ENCODE measurements around the gene CBLL1.
A peak's percentile ranks its signal among the peaks of the same experiment; 100 is the strongest.

Gene CBLL1

DNA sequence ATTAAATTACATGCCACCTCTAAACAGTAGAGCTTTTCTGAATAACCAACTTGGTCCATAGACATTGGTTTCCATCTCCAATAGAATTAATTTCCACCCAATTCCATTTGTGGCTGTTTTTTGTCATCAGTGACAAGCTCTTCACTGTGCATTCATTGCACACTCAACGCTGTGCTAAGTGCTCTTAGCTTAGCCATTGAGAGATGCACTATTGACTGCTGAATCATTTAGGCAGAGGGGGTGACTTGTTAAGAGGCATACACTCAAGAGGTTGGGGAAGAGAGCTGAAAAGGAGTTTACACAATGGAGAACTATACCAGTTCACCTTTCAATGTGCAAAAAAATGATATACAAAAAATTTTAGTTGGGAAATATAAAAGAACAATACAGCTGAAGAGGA is 31.9 kb upstream of the CBLL1 start:
- no peaks in the 10 kb centered on the region for H3K36me3 ChIP-seq (ENCODE audit: insufficient read depth, low read length)
- H3K4me1 ChIP-seq (ENCODE audit: insufficient read depth, low read length): no peaks in the 10 kb centered on the region
- no peaks in the 10 kb centered on the region for H3K27me3 ChIP-seq (ENCODE audit: insufficient read depth, low read length)
- H3K27ac ChIP-seq (ENCODE audit: low read depth, low read length): no peak overlapping the region
- H3K9ac ChIP-seq (ENCODE audit: low read depth, low read length): no peak overlapping the region
- 95% methylated on average over 1 of the region's 1 CpG for WGBS
- no peaks in the 10 kb centered on the region for H3K9me3 ChIP-seq (ENCODE audit: insufficient read depth, low read depth, low read length)
- H3K4me3 ChIP-seq (ENCODE audit: low read length): no peak overlapping the region

DNA sequence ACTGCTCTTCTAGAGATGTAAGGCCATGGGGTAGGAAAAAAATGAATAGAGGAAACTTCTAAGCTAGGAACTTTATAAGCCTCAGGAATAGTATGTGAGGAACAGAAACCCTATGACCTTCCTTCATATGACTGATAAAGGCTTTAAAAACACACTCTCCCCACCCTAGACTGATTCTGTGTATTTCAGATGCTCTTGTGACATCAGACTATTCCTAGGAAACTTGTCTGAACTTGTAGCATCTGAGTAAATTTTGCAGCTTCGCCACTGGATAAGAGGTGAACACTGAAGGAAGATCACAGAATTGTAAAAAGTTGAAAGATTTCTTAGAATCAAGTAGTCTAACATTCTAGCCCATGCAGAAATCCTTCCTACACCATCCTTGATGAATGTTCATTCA is 31.0 kb upstream of the CBLL1 start:
- H3K4me3 ChIP-seq (ENCODE audit: low read length): no peak overlapping the region
- no peak overlapping the region for H3K27ac ChIP-seq (ENCODE audit: low read depth, low read length)
- 90% methylated on average over 1 of the region's 1 CpG for WGBS
- no peak overlapping the region for H3K9ac ChIP-seq (ENCODE audit: low read depth, low read length)
- no peaks in the 10 kb centered on the region for H3K9me3 ChIP-seq (ENCODE audit: insufficient read depth, low read depth, low read length)
- H3K36me3 ChIP-seq (ENCODE audit: insufficient read depth, low read length): no peaks in the 10 kb centered on the region
- H3K27me3 ChIP-seq (ENCODE audit: insufficient read depth, low read length): no peaks in the 10 kb centered on the region
- no peaks in the 10 kb centered on the region for H3K4me1 ChIP-seq (ENCODE audit: insufficient read depth, low read length)

DNA sequence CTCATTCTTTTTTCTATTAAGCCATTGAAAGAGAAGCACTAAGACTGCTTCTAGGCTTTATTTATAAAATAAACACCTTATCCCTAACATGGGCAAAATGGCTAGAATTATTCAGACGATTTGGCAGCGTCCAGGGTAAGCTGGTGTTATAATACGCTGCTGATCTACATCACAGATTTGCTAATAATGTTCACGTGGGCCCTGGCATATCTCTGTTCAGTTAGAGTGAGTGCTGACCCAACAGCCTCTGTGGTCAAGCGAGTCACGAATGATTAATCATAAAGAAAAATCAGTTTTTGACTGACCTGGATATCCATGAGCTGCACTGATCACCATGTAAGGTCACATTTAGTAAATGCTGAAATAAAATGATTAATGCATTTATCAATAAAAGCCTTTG is 28.4 kb upstream of the CBLL1 start:
- H3K27ac ChIP-seq (ENCODE audit: low read depth, low read length): no peak overlapping the region
- no peaks in the 10 kb centered on the region for H3K27me3 ChIP-seq (ENCODE audit: insufficient read depth, low read length)
- H3K9ac ChIP-seq (ENCODE audit: low read depth, low read length): no peak overlapping the region
- no peaks in the 10 kb centered on the region for H3K36me3 ChIP-seq (ENCODE audit: insufficient read depth, low read length)
- no peaks in the 10 kb centered on the region for H3K9me3 ChIP-seq (ENCODE audit: insufficient read depth, low read depth, low read length)
- H3K4me3 ChIP-seq (ENCODE audit: low read length): no peak overlapping the region
- no peaks in the 10 kb centered on the region for H3K4me1 ChIP-seq (ENCODE audit: insufficient read depth, low read length)
- 93% methylated on average over 6 of the region's 6 CpGs for WGBS

DNA sequence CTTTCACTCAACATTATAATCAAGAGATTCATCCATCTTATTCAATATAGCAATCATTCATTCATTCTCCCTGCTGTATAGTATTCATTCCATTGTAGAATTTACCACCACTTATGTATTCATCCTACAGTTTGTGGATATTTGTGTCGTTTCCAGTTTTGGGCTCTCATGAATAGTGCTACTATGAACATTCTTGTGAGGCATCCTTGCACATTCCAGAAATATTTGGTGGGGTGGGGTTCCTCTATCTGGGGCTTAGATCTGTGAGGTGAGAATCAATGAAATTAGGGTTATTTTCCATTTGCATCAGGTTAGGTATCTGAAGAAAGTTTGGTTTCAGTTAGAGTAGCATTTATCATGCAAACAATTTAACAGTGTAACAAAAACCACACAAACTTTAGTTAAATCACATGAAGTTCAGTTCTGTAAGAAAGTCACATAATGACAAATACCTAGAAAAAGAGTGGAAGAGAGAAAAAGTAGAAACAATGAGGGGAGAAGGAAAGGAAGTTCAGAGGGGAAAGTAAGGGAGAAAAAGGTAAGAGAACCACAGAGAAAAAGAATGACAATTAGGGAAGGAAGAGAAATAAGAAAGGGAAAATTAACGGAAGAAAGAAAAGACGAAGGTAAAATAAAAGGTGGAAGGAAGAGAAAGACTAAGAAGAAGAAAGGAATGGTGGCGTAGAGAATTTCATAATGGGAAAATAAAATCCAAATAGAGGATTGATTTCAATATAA is 25.3 kb upstream of the CBLL1 start:
- 94% methylated on average over 4 of the region's 4 CpGs for WGBS
- Histone ChIP-seq H3K4me3 (ENCODE audit: low read length) (no peak overlapping the region), H3K9ac (ENCODE audit: low read depth, low read length) (no peak overlapping the region), H3K4me1 (ENCODE audit: insufficient read depth, low read length) (no peaks in the 10 kb centered on the region), H3K27me3 (ENCODE audit: insufficient read depth, low read length) (no peaks in the 10 kb centered on the region), H3K9me3 (ENCODE audit: insufficient read depth, low read depth, low read length) (no peaks in the 10 kb centered on the region), H3K27ac (ENCODE audit: low read depth, low read length) (no peak overlapping the region), H3K36me3 (ENCODE audit: insufficient read depth, low read length) (no peaks in the 10 kb centered on the region)

DNA sequence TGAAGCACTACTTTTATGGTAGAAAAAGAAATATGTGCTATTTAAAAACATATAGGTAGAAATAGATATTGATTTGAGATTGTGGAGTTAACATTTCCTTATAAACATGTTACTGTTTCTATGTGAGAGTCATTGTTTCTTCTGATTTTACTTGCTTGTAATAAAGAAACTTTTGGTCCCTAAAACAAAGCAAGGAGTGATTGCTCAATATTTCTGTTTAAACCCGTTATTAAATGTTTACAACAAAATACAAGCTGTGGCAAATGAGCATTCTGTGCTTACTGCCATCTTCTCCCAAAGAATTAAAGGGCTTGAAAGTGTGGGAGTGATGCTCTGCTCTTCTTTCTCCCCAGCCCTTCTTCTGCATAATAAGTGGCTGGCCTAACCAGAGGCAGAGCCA is 22.7 kb upstream of the CBLL1 start:
- no peaks in the 10 kb centered on the region for H3K36me3 ChIP-seq (ENCODE audit: insufficient read depth, low read length)
- WGBS: no CpG with 5 or more reads among the region's 1 CpG
- H3K4me1 ChIP-seq (ENCODE audit: insufficient read depth, low read length): no peaks in the 10 kb centered on the region
- H3K27ac ChIP-seq (ENCODE audit: low read depth, low read length): no peak overlapping the region
- H3K9me3 ChIP-seq (ENCODE audit: insufficient read depth, low read depth, low read length): no peaks in the 10 kb centered on the region
- no peak overlapping the region for H3K4me3 ChIP-seq (ENCODE audit: low read length)
- H3K27me3 ChIP-seq (ENCODE audit: insufficient read depth, low read length): no peaks in the 10 kb centered on the region
- H3K9ac ChIP-seq (ENCODE audit: low read depth, low read length): no peak overlapping the region

DNA sequence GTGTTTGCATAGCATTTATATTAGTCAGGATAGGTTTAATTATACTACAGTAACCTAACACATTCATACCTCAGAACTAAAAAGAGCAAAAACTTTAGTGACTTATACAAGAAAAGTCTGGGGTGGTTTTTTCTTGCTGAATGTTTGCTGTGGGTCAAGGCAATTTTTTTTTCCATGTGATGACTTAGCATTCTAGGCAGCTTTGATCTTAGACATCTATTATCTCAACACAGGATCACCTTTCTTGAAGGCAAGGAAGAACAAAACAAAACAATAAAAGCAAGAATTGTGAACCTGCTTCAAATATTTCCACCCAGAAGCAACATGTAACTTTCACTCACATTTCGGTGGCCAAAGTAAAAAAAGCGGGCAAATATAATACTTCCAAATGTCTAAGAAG is 20.7 kb upstream of the CBLL1 start:
- Histone ChIP-seq H3K9ac (ENCODE audit: low read depth, low read length) (no peak overlapping the region), H3K4me1 (ENCODE audit: insufficient read depth, low read length) (no peaks in the 10 kb centered on the region), H3K36me3 (ENCODE audit: insufficient read depth, low read length) (no peaks in the 10 kb centered on the region), H3K9me3 (ENCODE audit: insufficient read depth, low read depth, low read length) (no peaks in the 10 kb centered on the region), H3K4me3 (ENCODE audit: low read length) (no peak overlapping the region), H3K27ac (ENCODE audit: low read depth, low read length) (no peak overlapping the region), H3K27me3 (ENCODE audit: insufficient read depth, low read length) (no peaks in the 10 kb centered on the region)
- WGBS: 93% methylated on average over 2 of the region's 2 CpGs

DNA sequence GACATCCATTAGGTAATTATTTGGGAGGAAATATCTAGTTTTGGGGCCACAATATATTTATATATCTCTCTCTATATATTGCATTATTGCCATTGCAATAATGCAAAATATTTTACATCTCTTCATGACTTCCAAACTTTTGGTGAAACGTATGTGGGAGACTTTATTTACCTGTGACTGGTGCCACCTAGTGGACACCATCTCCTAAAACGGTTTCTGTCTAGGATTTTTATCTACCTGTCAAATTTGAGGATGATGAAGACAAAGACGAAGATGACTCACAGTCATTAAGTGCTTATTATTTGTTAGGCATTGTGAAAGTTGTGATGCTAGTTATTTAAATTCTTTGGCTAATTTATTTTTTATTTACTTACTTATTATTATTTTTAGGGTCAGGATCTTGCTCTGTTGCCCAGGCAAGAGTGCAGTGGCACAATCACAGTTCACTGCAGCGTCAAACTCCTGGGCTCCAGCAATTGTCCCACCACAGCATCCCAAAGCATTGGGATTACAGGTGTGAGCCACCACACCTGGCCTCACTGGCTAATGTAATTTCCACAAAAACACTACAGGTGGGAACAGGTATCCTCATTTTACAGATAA is 18.7 kb upstream of the CBLL1 start:
- no peaks in the 10 kb centered on the region for H3K27me3 ChIP-seq (ENCODE audit: insufficient read depth, low read length)
- H3K27ac ChIP-seq (ENCODE audit: low read depth, low read length): no peak overlapping the region
- H3K9ac ChIP-seq (ENCODE audit: low read depth, low read length): no peak overlapping the region
- 42% methylated on average over 4 of the region's 4 CpGs for WGBS
- H3K9me3 ChIP-seq (ENCODE audit: insufficient read depth, low read depth, low read length): no peaks in the 10 kb centered on the region
- H3K4me3 ChIP-seq (ENCODE audit: low read length): no peak overlapping the region
- no peaks in the 10 kb centered on the region for H3K4me1 ChIP-seq (ENCODE audit: insufficient read depth, low read length)
- H3K36me3 ChIP-seq (ENCODE audit: insufficient read depth, low read length): no peaks in the 10 kb centered on the region

DNA sequence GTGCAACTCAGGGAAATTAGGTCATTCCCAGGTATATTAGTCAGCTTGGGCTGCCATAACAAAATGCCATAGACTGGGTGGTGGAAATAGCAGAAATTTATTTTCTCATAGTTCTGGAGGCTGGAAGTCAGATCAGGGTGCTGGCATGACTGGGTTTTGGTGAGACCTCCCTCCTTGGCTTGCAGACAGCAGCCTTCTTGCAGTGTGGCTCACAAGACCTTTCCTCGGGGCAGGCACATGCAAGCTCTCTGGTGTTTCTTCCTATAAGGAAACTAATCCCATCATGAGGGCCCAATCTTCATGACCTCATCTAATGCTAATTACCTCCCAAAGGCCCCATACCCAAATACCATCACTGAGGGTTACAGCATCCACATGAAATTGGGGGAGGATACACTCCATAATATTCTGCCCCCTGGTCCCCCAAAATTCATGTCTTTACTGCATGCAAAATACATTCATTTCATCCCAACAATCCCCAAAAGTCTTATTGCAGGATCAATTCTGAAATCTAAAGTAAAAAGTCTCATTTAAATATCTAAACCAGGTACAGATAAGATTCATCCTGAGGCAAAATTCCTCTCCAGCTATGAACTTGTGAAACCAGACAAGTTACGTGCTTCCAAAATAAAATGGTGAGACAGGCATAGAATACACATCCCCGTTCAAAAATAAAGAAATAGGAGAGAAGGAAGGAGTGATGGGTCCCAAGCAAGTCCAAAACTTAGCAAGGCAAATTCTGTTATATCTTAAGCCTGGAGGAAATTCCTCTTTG is 17.4 kb upstream of the CBLL1 start:
- Histone ChIP-seq H3K27ac (ENCODE audit: low read depth, low read length) (no peak overlapping the region), H3K36me3 (ENCODE audit: insufficient read depth, low read length) (no peaks in the 10 kb centered on the region), H3K9ac (ENCODE audit: low read depth, low read length) (no peak overlapping the region), H3K4me3 (ENCODE audit: low read length) (no peak overlapping the region), H3K27me3 (ENCODE audit: insufficient read depth, low read length) (no peaks in the 10 kb centered on the region), H3K4me1 (ENCODE audit: insufficient read depth, low read length) (no peaks in the 10 kb centered on the region), H3K9me3 (ENCODE audit: insufficient read depth, low read depth, low read length) (no peaks in the 10 kb centered on the region)
- 93% methylated on average over 3 of the region's 3 CpGs for WGBS

DNA sequence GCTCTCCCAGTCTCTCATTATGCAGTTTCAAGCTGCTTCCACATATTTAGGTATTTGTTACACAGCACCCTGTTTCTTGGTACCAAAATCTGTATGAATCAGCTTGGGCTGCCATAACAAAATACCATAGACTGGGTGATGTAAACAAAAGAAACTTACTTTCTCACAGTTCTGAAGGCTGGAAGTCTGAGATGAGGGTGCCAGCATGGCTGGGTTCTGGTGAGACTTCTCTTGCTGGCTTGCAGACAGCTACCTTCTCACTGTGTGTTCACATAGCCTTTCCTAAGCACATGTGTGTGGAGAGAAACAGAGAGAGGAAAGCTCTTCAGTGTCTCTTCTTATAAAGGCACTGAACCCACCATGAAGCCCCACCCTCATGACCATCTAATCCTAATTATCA is 15.7 kb upstream of the CBLL1 start:
- H3K9me3 ChIP-seq (ENCODE audit: insufficient read depth, low read depth, low read length): no peaks in the 10 kb centered on the region
- no peaks in the 10 kb centered on the region for H3K36me3 ChIP-seq (ENCODE audit: insufficient read depth, low read length)
- no peak overlapping the region for H3K9ac ChIP-seq (ENCODE audit: low read depth, low read length)
- no peaks in the 10 kb centered on the region for H3K27me3 ChIP-seq (ENCODE audit: insufficient read depth, low read length)
- no peak overlapping the region for H3K27ac ChIP-seq (ENCODE audit: low read depth, low read length)
- no peaks in the 10 kb centered on the region for H3K4me1 ChIP-seq (ENCODE audit: insufficient read depth, low read length)
- no peak overlapping the region for H3K4me3 ChIP-seq (ENCODE audit: low read length)

DNA sequence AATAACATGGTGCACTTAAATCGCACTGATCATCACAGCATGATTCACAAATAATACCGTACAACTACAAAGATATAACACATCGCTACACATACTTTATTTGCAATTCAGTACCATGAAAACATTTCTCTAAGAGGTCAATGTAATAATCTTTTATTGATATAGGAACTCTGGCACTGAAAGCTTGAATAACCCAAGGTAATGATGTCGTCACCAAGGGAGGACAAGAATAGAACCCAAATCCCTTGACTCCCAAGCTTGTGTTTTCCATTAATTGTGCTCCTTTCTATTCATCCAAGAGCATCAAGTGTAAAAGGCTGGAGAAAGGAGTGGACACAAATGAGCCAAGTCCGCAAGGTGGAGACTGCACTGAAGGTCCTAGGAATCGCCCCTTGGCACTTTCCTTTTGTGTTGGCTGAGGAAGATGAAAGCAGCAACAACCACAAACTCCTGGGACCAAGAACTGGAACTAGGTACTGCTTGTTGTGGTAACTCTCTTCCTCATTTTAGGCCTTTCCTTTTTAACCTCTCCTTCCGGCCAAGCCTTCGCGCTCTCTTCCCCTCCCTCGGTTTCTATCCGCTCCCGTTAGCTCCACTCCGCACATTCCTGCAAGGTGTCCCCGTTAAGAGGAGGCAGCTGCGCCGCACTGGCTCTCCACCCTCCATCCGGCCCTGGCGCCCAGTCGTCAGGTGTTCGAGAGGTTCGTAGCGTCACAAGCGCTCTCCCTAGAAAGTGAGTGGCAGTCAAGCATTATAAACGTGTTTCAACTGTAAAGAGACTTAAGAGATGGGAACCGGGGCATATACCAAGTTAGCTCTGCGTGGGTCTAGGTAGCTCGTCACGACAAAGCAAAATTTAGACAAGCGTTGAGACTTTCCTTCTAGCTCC is 1.0 kb upstream of the CBLL1 start:
- Histone ChIP-seq H3K9me3 (ENCODE audit: insufficient read depth, low read depth, low read length) (no peaks in the 10 kb centered on the region), H3K27me3 (ENCODE audit: insufficient read depth, low read length) (no peaks in the 10 kb centered on the region), H3K9ac (ENCODE audit: low read depth, low read length) (peak overlapping the region; percentile 86), H3K4me3 (ENCODE audit: low read length) (peak overlapping the region; percentile 71), H3K27ac (ENCODE audit: low read depth, low read length) (peak overlapping the region; percentile 48), H3K36me3 (ENCODE audit: insufficient read depth, low read length) (no peaks in the 10 kb centered on the region), H3K4me1 (ENCODE audit: insufficient read depth, low read length) (peaks cover 19% of the 10 kb centered on the region; the same call in 1 of the 2 replicates)
- 15% methylated on average over 29 of the region's 29 CpGs for WGBS

DNA sequence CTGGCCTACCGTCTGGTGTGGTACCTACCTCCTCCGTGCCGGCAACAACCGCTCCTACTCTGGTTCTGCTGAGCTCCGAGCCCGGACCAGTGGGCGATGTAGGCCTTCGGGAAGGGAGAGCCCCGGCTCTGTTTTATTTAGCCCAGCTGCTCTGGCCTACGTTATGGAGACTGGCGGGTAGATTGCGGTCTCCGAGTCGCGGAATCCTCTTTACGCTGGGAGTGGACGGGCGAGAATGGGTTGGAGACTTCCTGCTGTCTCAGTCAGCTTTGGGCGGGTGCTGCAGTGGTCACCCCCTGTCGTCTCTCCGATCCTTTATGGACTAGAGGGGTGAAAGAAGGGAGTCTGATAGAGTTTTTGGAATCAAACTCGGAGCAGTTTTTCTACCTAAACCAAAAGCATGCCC is 406 bp downstream of the CBLL1 start:
- peak overlapping the region; percentile 92 for H3K27ac ChIP-seq (ENCODE audit: low read depth, low read length)
- peaks cover 11% of the 10 kb centered on the region for H3K36me3 ChIP-seq (ENCODE audit: insufficient read depth, low read length)
- H3K9ac ChIP-seq (ENCODE audit: low read depth, low read length): peak overlapping the region; percentile 86
- peak overlapping the region; percentile 71 for H3K4me3 ChIP-seq (ENCODE audit: low read length)
- H3K9me3 ChIP-seq (ENCODE audit: insufficient read depth, low read depth, low read length): no peaks in the 10 kb centered on the region
- whole genome bisulfite sequencing: under 1% methylated on average over 21 of the region's 22 CpGs
- H3K27me3 ChIP-seq (ENCODE audit: insufficient read depth, low read length): no peaks in the 10 kb centered on the region
- H3K4me1 ChIP-seq (ENCODE audit: insufficient read depth, low read length): peaks cover 19% of the 10 kb centered on the region; the same call in 1 of the 2 replicates
